ENCODE data around the gene SLC38A9. TPM values are rescaled to one million over a fixed set of nuclear protein-coding genes. Genes with fewer than 3 reads are reported as not detected.

Gene SLC38A9
- total RNA-seq, 1 experiment from 2014 or later = 27.0 TPM

DNA sequence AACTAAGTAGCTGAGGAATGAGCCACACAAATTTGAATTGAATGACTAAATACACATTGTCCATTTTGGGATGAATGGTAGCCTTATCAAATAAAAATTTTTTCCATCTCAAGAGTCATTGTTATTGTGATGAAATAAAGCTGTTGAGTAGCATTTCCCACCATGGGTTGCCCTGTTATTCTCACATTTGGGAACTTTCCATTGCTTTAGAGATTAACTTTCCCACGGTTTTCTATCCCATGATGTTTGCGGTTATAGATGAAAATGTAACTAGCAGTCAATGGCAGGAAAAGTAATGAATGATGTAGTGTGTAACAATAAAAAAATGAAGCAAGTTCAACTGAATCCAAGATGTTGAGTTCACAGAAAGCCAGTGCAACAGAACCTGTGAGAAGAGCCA lies 117.5 kb downstream of the SLC38A9 start:
- Mint-ChIP-seq H3K9me3 (peaks cover 4% of the 10 kb centered on the region; the same call in 1 of the 2 replicates), H3K36me3 (no peaks in the 10 kb centered on the region), H3K4me1 (peaks cover 14% of the 10 kb centered on the region), H3K27me3 (ENCODE audit: low read depth) (no peaks in the 10 kb centered on the region; the same call in 1 of the 2 replicates), H3K4me3 (no peak overlapping the region), H3K27ac (no peak overlapping the region)
- ATAC-seq (no peak), DNase-seq (ENCODE audit: low spot score) (no peak)
- TF ChIP-seq, protein P1, sequence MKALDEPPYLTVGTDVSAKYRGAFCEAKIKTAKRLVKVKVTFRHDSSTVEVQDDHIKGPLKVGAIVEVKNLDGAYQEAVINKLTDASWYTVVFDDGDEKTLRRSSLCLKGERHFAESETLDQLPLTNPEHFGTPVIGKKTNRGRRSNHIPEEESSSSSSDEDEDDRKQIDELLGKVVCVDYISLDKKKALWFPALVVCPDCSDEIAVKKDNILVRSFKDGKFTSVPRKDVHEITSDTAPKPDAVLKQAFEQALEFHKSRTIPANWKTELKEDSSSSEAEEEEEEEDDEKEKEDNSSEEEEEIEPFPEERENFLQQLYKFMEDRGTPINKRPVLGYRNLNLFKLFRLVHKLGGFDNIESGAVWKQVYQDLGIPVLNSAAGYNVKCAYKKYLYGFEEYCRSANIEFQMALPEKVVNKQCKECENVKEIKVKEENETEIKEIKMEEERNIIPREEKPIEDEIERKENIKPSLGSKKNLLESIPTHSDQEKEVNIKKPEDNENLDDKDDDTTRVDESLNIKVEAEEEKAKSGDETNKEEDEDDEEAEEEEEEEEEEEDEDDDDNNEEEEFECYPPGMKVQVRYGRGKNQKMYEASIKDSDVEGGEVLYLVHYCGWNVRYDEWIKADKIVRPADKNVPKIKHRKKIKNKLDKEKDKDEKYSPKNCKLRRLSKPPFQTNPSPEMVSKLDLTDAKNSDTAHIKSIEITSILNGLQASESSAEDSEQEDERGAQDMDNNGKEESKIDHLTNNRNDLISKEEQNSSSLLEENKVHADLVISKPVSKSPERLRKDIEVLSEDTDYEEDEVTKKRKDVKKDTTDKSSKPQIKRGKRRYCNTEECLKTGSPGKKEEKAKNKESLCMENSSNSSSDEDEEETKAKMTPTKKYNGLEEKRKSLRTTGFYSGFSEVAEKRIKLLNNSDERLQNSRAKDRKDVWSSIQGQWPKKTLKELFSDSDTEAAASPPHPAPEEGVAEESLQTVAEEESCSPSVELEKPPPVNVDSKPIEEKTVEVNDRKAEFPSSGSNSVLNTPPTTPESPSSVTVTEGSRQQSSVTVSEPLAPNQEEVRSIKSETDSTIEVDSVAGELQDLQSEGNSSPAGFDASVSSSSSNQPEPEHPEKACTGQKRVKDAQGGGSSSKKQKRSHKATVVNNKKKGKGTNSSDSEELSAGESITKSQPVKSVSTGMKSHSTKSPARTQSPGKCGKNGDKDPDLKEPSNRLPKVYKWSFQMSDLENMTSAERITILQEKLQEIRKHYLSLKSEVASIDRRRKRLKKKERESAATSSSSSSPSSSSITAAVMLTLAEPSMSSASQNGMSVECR (CRISPR knock-in tag; IDR thresholded peaks at IDR 0.05; ENCODE audit: borderline replicate concordance) = no peak
- TF ChIP-seq ZNF219 (CRISPR knock-in tag; IDR thresholded peaks at IDR 0.05; ENCODE audit: borderline replicate concordance) (no peak), SMAD3 (CRISPR knock-in tag; IDR thresholded peaks at IDR 0.05; ENCODE audit: borderline replicate concordance) (no peak), GTF2I (CRISPR knock-in tag; conservative IDR thresholded peaks at IDR 0.05) (no peak), ATF1 (CRISPR knock-in tag; IDR thresholded peaks at IDR 0.05) (no peak)
- POLR2A ChIA-PET = no interaction called here
- CTCF ChIA-PET = interaction anchor here (0.5 kb wide), 1 partner anchor 45 kb away, joined by 3 read pairs; no protein-coding TSS in a partner anchor

DNA sequence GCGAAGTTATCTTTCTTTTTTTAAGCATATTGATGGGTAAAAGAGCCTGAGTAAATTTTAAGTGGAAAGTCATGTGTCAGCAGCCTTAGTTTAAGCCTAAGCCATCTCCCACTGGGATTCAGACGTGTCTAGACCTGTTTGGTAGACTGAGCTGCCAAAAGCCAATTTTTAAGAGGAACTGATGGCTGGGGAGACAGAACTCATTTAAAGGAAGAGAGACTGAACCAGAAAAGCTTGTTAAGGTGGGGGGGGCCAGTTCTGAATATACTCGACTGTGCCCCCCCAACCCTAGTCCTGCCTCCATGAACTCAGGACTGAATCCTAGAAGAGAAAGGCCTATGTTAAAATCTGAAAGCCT lies 119.0 kb downstream of the SLC38A9 start:
- no peak for ATAC-seq
- peaks cover 4% of the 10 kb centered on the region; the same call in 1 of the 2 replicates for H3K9me3 Mint-ChIP-seq
- H3K4me3 Mint-ChIP-seq = no peak overlapping the region
- DNase-seq (ENCODE audit: low spot score) = no peak
- H3K27me3 Mint-ChIP-seq (ENCODE audit: low read depth) = no peaks in the 10 kb centered on the region; the same call in 1 of the 2 replicates
- H3K36me3 Mint-ChIP-seq = no peaks in the 10 kb centered on the region
- H3K27ac Mint-ChIP-seq = no peak overlapping the region
- peaks cover 14% of the 10 kb centered on the region for H3K4me1 Mint-ChIP-seq
- CTCF ChIA-PET = no interaction called here
- POLR2A ChIA-PET = no interaction called here
- TF ChIP-seq, protein P2, sequence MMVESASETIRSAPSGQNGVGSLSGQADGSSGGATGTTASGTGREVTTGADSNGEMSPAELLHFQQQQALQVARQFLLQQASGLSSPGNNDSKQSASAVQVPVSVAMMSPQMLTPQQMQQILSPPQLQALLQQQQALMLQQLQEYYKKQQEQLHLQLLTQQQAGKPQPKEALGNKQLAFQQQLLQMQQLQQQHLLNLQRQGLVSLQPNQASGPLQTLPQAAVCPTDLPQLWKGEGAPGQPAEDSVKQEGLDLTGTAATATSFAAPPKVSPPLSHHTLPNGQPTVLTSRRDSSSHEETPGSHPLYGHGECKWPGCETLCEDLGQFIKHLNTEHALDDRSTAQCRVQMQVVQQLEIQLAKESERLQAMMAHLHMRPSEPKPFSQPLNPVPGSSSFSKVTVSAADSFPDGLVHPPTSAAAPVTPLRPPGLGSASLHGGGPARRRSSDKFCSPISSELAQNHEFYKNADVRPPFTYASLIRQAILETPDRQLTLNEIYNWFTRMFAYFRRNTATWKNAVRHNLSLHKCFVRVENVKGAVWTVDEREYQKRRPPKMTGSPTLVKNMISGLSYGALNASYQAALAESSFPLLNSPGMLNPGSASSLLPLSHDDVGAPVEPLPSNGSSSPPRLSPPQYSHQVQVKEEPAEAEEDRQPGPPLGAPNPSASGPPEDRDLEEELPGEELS (CRISPR knock-in tag; IDR thresholded peaks at IDR 0.05) = no peak
- TF ChIP-seq GRHL2 (CRISPR knock-in tag; IDR thresholded peaks at IDR 0.05; ENCODE audit: insufficient replicate concordance, severe bottlenecking) = no peak
- TF ChIP-seq, protein P3, sequence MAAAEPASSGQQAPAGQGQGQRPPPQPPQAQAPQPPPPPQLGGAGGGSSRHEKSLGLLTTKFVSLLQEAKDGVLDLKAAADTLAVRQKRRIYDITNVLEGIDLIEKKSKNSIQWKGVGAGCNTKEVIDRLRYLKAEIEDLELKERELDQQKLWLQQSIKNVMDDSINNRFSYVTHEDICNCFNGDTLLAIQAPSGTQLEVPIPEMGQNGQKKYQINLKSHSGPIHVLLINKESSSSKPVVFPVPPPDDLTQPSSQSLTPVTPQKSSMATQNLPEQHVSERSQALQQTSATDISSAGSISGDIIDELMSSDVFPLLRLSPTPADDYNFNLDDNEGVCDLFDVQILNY (CRISPR knock-in tag; IDR thresholded peaks at IDR 0.05) = no peak
- TF ChIP-seq, protein P4, sequence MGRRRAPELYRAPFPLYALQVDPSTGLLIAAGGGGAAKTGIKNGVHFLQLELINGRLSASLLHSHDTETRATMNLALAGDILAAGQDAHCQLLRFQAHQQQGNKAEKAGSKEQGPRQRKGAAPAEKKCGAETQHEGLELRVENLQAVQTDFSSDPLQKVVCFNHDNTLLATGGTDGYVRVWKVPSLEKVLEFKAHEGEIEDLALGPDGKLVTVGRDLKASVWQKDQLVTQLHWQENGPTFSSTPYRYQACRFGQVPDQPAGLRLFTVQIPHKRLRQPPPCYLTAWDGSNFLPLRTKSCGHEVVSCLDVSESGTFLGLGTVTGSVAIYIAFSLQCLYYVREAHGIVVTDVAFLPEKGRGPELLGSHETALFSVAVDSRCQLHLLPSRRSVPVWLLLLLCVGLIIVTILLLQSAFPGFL (CRISPR knock-in tag; IDR thresholded peaks at IDR 0.05; ENCODE audit: borderline replicate concordance) = no peak
- TF ChIP-seq NR2C2 (CRISPR knock-in tag; IDR thresholded peaks at IDR 0.05) = no peak
- no peak for TF ChIP-seq GABPB1 (CRISPR knock-in tag; IDR thresholded peaks at IDR 0.05)
- TF ChIP-seq, protein P5, sequence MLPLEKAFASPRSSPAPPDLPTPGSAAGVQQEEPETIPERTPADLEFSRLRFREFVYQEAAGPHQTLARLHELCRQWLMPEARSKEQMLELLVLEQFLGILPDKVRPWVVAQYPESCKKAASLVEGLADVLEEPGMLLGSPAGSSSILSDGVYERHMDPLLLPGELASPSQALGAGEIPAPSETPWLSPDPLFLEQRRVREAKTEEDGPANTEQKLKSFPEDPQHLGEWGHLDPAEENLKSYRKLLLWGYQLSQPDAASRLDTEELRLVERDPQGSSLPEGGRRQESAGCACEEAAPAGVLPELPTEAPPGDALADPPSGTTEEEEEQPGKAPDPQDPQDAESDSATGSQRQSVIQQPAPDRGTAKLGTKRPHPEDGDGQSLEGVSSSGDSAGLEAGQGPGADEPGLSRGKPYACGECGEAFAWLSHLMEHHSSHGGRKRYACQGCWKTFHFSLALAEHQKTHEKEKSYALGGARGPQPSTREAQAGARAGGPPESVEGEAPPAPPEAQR (CRISPR knock-in tag; IDR thresholded peaks at IDR 0.05) = no peak
- TF ChIP-seq, protein P6, sequence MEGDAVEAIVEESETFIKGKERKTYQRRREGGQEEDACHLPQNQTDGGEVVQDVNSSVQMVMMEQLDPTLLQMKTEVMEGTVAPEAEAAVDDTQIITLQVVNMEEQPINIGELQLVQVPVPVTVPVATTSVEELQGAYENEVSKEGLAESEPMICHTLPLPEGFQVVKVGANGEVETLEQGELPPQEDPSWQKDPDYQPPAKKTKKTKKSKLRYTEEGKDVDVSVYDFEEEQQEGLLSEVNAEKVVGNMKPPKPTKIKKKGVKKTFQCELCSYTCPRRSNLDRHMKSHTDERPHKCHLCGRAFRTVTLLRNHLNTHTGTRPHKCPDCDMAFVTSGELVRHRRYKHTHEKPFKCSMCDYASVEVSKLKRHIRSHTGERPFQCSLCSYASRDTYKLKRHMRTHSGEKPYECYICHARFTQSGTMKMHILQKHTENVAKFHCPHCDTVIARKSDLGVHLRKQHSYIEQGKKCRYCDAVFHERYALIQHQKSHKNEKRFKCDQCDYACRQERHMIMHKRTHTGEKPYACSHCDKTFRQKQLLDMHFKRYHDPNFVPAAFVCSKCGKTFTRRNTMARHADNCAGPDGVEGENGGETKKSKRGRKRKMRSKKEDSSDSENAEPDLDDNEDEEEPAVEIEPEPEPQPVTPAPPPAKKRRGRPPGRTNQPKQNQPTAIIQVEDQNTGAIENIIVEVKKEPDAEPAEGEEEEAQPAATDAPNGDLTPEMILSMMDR (IDR thresholded peaks at IDR 0.05) = no peak
- TF ChIP-seq, protein P7, sequence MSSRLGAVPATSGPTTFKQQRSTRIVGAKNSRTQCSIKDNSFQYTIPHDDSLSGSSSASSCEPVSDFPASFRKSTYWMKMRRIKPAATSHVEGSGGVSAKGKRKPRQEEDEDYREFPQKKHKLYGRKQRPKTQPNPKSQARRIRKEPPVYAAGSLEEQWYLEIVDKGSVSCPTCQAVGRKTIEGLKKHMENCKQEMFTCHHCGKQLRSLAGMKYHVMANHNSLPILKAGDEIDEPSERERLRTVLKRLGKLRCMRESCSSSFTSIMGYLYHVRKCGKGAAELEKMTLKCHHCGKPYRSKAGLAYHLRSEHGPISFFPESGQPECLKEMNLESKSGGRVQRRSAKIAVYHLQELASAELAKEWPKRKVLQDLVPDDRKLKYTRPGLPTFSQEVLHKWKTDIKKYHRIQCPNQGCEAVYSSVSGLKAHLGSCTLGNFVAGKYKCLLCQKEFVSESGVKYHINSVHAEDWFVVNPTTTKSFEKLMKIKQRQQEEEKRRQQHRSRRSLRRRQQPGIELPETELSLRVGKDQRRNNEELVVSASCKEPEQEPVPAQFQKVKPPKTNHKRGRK (CRISPR knock-in tag; IDR thresholded peaks at IDR 0.05; ENCODE audit: borderline replicate concordance) = no peak
- TF ChIP-seq, protein P8, sequence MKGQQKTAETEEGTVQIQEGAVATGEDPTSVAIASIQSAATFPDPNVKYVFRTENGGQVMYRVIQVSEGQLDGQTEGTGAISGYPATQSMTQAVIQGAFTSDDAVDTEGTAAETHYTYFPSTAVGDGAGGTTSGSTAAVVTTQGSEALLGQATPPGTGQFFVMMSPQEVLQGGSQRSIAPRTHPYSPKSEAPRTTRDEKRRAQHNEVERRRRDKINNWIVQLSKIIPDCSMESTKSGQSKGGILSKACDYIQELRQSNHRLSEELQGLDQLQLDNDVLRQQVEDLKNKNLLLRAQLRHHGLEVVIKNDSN (CRISPR knock-in tag; IDR thresholded peaks at IDR 0.05) = no peak
- no peak for TF ChIP-seq SOX15 (CRISPR knock-in tag; IDR thresholded peaks at IDR 0.05)
- TF ChIP-seq CREM (CRISPR knock-in tag; IDR thresholded peaks at IDR 0.05) = no peak
- no peak for TF ChIP-seq ZNF219 (CRISPR knock-in tag; IDR thresholded peaks at IDR 0.05; ENCODE audit: borderline replicate concordance)
- no peak for TF ChIP-seq ZNF671 (CRISPR knock-in tag; IDR thresholded peaks at IDR 0.05)

Measured in WTC11 (cell line).